DMS79 (cell line): ENCODE results near the gene SNX32.
"Not testable (repeated sequence)": the region's sequence is repeated elsewhere in the genome, so short reads cannot be mapped to it uniquely, and the experiment has no call there.

Experiments
- DNase-seq: peaks from one replicate; lab custom pipeline; 2025; lab: John Stamatoyannopoulos, UW

The SNX32 gene

DNA sequence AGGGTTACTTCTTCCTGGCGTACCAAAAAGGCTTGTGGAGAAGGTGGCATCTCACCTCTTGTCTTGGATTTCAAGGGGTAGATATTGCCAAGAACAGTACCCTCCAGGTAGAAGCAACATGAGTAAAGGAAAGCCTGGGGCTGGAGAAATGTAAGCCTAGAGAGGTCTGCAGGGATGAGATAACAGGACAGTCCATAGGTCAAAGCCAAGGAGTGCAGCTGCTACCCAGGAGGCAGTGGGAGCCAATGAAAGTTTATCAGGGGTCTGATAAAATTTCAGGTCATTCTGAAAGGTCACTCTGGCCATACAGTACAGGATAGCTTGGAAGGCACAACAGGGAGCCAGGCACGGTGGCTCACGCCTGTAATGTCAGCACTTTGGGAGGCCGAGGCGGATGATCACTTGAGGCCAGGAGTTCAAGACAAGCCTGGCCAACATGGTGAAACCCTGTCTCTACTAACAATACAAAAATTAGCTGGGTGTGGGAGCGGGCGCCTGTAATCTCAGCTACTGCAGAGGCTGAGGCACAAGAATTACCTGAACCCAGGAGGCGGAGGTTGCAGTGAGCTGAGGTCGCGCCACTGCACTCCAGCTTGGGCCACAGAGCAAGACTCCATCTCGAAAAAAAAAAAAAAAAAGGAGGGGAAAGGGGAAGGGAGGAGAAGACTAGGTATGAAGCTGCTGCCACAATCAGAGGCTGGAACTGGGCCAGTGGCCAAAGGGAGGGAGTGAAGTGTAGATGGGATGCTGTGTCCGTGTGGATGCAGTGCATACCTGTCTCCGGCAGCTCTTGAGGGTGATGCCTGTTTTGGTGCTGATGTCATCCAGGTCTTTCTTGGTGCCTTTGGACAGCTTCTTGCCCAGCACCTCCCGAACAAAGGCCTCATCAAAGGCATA is 53.3 kb downstream of the SNX32 start:
- no peak for DNase-seq

GRCh38 chr11:65887723-65888162 is 54.0 kb downstream of the SNX32 start:
- no peak for DNase-seq

DNA sequence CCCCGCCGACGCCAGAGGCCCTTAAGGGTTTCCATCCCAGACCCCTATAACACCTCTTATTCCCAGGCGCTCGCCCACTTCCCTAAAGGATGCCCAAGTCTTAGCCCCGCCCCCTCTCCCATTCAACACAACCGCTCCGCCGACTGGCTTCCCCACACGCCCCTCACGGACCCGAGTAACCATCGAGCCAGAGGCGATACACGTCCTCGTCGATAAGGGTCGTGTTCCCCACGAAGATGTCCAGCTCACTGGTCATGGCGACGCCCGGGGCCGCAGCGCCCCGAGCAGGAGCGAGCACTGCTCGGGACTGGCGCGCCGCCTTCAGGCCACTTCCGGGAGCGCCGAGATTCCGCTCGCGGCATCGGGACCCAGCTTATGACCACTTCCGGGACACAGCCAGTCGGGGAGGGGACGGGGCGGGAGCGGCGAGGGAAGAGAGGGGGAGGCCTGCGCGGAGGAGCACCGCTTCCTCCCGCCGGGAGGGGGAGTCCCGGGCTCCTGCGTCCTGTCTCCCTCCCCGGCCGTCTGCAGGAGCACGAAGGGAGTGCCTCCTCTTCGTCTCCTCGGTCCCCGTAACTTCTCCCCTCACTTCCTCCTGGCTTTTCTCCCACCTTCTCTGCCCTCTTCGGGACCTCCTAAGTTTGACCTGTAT is 54.5 kb downstream of the SNX32 start, which contains the start of gene FIBP:
Gene FIBP (minus strand): TSS at position 309 of the 652 bp plus-strand sequence. CDS start 53 bp downstream, at position 256.
- DNase-seq: peak; percentile 91

GRCh38 chr11:65890324-65891218 is 56.8 kb downstream of the SNX32 start, which contains the start of gene CCDC85B:
CCDC85B (plus strand) TSS chr11:65890673; CDS start chr11:65890784, 111 bp downstream.
- DNase-seq: peak; percentile 89

DNA sequence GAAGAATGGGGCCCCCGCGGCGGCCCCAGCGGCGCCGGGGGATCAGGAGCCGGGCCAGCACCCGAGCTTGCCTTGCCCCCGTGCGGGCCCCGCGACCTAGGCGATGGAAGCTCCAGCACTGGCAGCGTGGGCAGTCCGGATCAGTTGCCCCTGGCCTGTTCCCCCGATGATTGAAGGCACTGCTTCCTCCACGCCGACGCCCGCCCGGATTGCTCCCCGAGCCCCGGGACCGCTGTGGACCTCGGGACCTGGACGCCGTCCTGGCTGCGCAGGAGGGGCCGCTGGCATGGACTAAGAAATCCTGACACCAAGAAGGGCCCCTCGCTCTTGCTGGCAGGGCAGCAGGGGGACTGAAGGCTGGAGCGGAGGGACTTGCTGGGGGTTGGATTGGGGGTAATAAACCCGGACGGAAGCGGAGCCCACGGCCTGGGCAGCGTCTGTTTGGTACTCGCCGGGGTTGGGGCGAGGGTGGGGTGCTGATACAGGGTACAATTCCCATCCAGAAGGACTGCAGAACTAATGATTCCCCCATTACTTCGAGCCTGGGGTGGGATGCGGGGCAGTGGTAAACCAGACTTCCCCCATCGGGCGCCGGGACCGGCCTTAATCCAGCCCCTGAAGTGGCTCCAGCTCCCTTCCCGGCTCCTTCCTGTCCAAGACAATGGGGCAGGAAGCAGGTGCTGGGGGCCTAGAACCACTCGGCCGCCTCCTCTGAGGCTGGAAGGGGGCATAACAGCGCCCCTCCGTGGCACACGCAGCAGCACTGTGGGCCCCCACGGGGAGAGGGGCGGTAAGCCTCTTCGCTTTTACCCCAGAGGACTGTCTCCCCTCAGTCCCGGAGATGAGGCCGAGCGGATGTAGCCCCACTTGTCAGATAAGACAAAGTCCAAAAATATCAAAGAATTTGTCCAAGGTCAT is 57.7 kb downstream of the SNX32 start:
- no peak for DNase-seq

- DNase-seq: not testable (repeated sequence)
These were observed 58.4 kb downstream of the SNX32 start for GRCh38 chr11:65892137-65892540.

- no peak for DNase-seq
These were observed 59.0 kb downstream of the SNX32 start for GRCh38 chr11:65892661-65893317.

DNA sequence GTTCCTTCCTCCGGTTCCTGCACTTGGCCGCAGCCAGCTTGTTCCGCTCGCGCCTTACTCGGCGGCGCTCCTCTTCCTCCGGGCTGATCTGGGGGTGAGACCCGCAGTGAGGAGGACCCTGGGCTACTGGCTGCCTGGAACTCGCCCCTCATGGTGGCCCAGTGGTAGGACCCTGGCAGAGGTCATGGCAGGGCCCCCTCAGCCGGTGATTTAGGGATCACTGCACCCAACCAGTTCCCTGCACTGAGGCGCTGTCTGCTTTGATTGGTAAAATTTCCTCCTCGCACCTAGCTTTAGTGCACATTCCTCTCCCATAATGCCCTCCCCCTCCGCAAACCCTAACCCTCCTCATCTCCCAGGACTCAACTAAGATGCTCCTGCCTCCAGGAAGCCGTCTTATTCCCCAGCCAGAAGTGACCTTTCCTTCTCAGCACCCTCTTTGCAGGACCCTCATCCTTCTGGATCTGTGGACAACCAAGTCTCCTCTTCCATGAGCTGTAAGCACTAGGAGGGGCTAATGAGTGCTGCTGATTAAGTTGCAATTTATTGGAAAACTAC is 60.4 kb downstream of the SNX32 start:
- DNase-seq: no peak

GRCh38 chr11:65895482-65895981 is 61.8 kb downstream of the SNX32 start:
- no peak for DNase-seq

GRCh38 chr11:65896034-65896999 is 62.6 kb downstream of the SNX32 start:
- DNase-seq: no peak

GRCh38 chr11:65897020-65897471 is 63.3 kb downstream of the SNX32 start:
- DNase-seq: no peak

DNA sequence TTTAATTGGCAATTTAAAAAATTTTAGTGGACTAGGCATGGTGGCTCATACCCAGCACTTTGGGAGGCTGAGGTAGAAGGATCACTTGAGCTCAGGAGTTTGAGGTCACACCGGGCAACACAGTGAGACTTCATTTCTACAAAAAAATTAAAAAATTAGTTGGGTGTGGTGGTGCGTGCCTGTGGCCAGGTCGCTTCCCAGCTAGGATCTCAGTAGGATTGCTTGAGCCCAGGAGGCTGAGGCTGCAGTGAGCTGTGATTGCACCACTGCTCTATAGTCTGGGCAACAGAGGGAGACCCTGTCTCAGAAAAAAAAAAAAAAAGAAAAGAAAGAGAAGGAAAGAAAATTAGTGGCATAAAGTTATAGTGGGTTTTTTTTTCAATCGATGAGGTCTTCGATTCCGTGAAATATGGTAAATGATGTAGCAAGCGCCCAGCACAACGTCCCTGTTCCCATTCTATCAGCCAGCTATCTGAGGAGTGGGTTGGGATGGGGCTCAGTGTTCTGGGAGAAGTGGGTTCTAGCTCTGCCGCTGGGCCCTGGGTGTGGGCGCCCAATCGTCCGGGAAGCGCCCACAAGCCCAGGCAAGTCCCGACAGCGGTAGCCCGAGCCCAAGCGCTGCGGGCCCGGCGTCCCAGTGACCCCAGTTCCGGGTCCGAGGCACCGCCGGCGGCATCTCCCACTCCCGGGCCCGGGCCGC is 65.0 kb downstream of the SNX32 start:
- no peak for DNase-seq

DNA sequence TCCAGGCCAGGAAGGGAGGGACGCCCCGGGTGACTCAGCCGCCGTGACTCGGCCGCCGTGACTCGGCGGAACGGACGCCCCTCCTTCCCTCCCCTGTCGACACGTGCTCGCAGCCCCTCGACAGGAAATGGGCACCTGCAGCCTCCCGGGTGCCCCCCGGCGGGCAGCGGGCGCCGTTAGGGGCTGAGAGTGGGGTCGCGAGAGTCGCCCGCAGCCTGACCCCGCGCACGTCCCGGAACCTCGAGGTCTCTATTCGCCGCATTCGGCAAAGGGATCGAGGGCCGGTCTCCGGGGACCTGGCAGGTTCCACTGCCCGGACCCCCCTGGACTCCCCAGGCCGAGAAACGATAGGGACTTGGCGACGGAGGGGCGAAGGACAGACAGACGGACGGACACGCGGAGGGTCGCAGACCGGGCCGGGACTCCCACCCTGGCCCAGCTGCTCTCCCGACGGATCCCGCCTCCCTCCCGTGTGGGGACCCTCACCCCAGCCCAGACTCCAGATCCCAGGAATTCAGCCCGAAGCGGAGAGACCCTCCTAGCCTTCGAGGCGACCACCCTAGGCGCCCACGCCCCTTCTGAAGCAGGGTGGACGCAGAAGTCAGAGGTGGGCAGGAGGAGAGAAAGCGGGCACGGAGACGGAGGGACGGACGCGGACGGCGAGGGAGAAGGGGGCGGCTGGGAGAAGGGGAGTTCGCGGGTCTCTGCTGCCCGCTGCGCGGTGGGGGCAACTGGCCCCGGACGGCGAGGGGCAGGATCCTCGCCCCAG is 65.8 kb downstream of the SNX32 start:
- DNase-seq: no peak

DNA sequence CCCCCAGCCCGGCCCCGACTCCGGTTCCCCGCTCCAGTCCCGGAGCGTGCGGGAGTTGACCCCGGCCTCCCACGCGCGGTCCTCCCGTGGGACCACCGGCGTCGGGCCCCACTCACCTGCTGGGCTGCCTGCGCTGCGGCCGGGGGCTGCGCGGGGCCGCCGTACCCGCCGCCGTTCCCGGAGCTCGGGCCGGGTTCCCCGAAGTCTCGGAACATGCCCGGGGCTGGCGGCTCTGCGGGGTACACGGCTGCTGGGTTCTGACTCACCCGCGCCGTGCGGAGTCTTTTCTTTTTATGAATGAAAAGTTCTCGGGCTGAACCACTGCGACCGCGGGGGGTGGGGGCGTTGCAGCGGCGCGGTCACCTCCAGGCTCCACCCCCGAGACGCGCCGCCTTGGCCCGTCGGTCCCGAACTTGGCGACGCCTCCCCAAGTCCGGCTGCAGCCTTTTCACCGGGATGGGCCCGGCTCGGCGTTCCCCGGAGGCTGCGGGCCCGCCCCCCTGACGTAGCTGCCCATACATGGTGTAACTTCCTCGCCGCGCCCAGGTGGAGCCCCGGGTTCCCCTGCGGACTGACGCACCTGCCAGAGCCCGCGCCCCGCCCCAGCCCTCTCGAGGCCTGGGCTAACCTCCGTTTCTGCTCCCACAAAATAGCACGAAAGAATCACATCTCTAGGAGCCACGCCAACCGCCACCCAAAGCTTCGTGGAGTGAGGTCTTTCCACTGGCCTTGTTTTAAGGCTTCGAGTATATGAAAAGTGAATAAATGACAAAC is 66.5 kb downstream of the SNX32 start, which contains the start of gene FOSL1:
Gene FOSL1 (minus strand): TSS at position 264 of the 774 bp plus-strand sequence. CDS start 49 bp downstream, at position 215.
- DNase-seq: peak; percentile 56

- DNase-seq: no peak
These were observed 67.1 kb downstream of the SNX32 start for GRCh38 chr11:65900899-65901180.

DNA sequence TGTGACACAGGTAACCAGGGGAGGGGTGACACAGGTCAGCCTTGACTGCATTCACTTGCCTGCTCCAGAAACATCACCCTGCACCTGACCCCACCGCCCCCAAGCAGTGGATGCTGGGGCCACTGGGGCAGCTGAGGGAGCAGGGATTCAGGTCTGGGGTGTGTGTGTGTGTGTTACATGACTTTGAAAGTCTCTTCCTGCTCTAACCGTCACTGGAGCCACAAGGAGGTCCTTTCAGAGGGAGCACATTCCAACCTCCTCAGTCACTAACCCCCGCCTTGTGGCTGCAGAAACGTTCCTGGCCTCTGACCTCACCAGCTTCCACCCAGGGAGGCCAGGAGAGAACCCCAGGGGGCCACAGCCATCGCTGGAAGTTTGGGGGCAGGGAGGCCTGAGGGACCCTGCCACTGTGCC is 69.3 kb downstream of the SNX32 start:
- DNase-seq: no peak
